ENCODE results near the gene PIWIL4.

The PIWIL4 gene

GRCh38 chr11:94632356-94632755, 65.2 kb downstream of the PIWIL4 start:
- no peak overlapping the region for H3K4me3 ChIP-seq (ENCODE audit: low read depth, low read length)
- no peak for DNase-seq (ENCODE audit: low read depth)
- no peak for TF ChIP-seq CTCF (conservative IDR thresholded peaks at IDR 0.05; ENCODE audit: low read depth, low read length)

DNA sequence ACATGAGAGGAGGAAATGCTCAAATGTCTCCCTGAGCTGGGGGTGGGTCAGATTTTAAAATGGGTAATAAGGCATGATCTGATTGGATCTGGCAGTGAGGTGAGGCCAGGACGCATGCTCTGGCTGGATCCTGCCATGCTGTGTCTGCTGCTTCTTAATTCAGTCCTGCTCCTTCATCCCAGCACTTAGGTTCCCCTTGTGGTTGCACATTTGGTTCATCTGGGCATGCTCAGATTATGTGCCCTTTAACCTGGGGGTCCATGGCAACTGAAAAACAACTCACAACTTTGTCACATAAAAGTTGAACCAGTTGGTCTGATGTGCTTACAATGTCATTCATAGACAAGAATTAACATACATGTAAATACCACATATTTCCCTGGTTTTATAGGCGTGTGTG, 67.9 kb downstream of the PIWIL4 start:
- TF ChIP-seq CTCF (conservative IDR thresholded peaks at IDR 0.05; ENCODE audit: low read depth, low read length), result no peak
- no peak overlapping the region for H3K4me3 ChIP-seq (ENCODE audit: low read depth, low read length)
- no peak for DNase-seq (ENCODE audit: low read depth)

DNA sequence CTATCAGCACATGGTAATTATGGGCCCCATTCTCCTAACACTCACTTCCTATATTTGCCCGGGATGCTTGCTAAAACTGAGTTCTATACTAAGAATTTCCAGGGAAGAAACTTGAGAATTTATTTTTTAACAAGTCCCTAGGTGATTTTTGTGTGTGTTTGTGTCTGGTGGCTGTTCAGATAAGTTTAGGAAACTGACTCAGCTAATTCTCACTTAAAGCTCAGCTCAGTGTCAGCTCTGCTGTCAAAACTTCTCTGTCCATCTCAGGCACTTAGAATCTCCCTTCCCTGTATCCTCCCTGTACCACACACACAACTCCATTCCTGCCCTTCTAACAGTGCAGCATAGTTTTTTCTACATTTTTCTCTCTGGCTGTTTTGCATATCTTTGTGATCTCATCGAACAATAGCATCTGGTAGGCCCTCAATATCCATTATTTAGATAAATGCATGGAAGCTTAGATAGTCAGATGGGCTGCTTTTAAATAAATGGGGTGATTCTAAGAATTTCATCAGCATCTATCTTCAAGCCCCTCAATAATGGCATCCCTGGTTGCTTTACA, 69.3 kb downstream of the PIWIL4 start:
- no peak overlapping the region for H3K4me3 ChIP-seq (ENCODE audit: low read depth, low read length)
- no peak for DNase-seq (ENCODE audit: low read depth)
- TF ChIP-seq CTCF (conservative IDR thresholded peaks at IDR 0.05; ENCODE audit: low read depth, low read length), result no peak

DNA sequence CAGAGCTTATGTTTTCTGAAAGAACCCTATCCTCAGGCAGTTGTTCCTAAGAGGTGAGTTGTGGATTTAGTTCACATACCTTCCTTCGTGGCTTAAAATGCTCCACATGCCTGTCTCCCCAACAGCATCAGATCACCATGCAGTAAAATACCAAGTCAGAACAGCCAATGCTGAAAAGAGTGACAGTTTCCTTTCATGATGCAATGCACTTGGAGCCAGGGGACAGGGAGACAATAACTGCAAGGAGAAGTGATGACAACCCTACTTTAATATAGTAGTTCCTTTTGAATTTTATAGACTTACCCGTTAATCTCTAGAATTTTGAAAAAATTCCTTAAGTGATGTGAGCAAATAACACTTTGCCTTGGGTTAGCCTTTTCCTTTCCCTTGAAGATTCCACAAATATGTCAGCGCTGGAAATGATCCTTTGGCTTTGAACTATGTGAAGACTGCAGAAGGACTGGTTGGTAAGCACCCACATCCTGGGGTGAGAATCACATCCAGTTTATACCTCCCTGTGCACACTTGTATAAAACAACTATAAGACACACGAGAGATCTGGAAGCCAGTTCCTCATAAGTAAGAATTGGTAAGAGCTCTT, 71.2 kb downstream of the PIWIL4 start:
- peak; percentile 34 for DNase-seq (ENCODE audit: low read depth)
- TF ChIP-seq CTCF (conservative IDR thresholded peaks at IDR 0.05; ENCODE audit: low read depth, low read length), result no peak
- no peak overlapping the region for H3K4me3 ChIP-seq (ENCODE audit: low read depth, low read length)

GRCh38 chr11:94638902-94639373, 71.8 kb downstream of the PIWIL4 start:
- DNase-seq (ENCODE audit: low read depth), result peak; percentile 75
- no peak overlapping the region for H3K4me3 ChIP-seq (ENCODE audit: low read depth, low read length)
- TF ChIP-seq CTCF (conservative IDR thresholded peaks at IDR 0.05; ENCODE audit: low read depth, low read length), result no peak

- TF ChIP-seq CTCF (conservative IDR thresholded peaks at IDR 0.05; ENCODE audit: low read depth, low read length), result no peak
- H3K4me3 ChIP-seq (ENCODE audit: low read depth, low read length), result no peak overlapping the region
- no peak for DNase-seq (ENCODE audit: low read depth)
Observed at GRCh38 chr11:94639901-94640721, 72.9 kb downstream of the PIWIL4 start.
